Chondrocyte (in vitro differentiated cells): Measurements from ENCODE around the gene COPS2. TPM values are rescaled to one million over a fixed set of nuclear protein-coding genes. Genes with fewer than 3 reads are reported as not detected.
A peak's percentile ranks its signal among the peaks of the same experiment; 100 is the strongest.

Experiments
- DNase-seq: peaks from one replicate; pipeline ENCODE4 v3.0.0; 2021; ENCODE audit warnings: mixed read lengths, low spot score
- H3K27ac Mint-ChIP-seq: one replicate; pipeline ENCODE4 v1.8.0; 2021; ENCODE audit warnings: mild to moderate bottlenecking, moderate library complexity, mixed read lengths; ENCODE audit not compliant: unreplicated experiment
- H3K27me3 Mint-ChIP-seq: 2 replicates; pipeline ENCODE4 v1.8.0; 2021; ENCODE audit warnings: low read depth, mixed read lengths
- H3K36me3 Mint-ChIP-seq: 2 replicates; pipeline ENCODE4 v1.8.0; 2021; ENCODE audit warnings: low read depth, mixed read lengths
- H3K4me1 Mint-ChIP-seq: 2 replicates; pipeline ENCODE4 v1.8.0; 2021; ENCODE audit warnings: low read depth, mild to moderate bottlenecking, mixed read lengths
- H3K4me3 Mint-ChIP-seq: one replicate; pipeline ENCODE4 v1.8.0; 2021; ENCODE audit warnings: mild to moderate bottlenecking, moderate library complexity, mixed read lengths; ENCODE audit not compliant: unreplicated experiment
- H3K9me3 Mint-ChIP-seq: 2 replicates; pipeline ENCODE4 v1.8.0; 2021; ENCODE audit warnings: low read depth, mixed read lengths
- CTCF ChIP-seq: fragments of 200-600 bp; sonication (generic); IDR thresholded peaks from 2 replicates; pipeline ENCODE4 v1.5.0; 2021; ENCODE audit warnings: antibody characterized with exemption, mild to moderate bottlenecking, moderate library complexity
- long read RNA-seq: library from polyadenylated mRNA; stranded (forward); transcript quantifications from one replicate; pipeline ENCODE4 v2.0.0, GENCODE V29; 2021
- total RNA-seq: library from RNA; stranded (reverse); gene quantifications from 3 replicates; pipeline ENCODE4 v1.2.1, GENCODE V29; 2021

COPS2 gene
- total RNA-seq: 67.2 to 77.8 TPM (median 68.4 TPM) in 3 replicates
- long read RNA-seq, full-length matches to known transcripts: 60 of 72 reads
- long read RNA-seq, partial matches to known transcripts: 4 of 72 reads
- long read RNA-seq, other reads (novel, unspliced or antisense): 8 of 72 reads

DNA sequence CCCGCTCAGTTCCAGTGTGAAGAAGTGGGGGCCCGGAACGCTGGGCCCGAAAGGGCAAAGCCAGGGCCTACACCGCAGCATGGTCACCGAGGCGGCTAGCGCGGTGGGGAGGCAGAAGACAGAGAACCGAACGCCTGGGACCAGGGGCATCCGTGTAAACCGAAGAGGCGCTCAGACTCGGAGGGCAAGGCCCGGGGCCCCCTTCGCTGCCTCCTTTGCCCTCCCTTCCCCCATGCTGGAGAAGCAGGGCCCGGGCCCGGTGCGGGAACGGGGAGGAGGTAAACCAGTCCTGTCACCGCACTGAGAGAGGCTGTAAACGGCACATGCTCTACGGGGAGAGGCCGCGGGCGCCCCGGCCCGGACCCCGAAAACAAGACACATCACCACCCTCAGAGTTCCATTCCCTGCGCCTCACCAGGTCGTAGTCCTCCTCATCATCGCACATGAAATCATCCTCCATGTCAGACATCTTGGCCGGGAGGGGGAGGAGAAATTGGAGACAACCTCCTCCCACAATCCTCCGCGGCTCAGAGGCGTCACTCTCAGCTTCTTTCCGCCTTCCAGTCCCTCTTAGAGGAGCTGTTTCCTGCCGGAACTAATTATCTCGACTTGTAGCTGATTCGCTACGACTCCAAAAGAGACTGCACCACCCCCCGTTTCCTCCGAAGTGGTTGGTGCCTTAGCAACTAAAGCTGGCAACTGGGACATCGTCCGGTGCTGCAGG lies at the start of gene COPS2:
Gene COPS2, minus strand, starts transcription at position 490 of the 724 bp plus-strand sequence. Its CDS starts 21 bp downstream, at position 469.
- H3K4me1 Mint-ChIP-seq: peaks cover 46% of the 10 kb centered on the region
- H3K36me3 Mint-ChIP-seq: peaks cover 4% of the 10 kb centered on the region
- peak within 1 kb of the TSS; percentile 88 for H3K4me3 Mint-ChIP-seq
- H3K9me3 Mint-ChIP-seq: no peaks in the 10 kb centered on the region
- peak; percentile 95 for DNase-seq
- no peaks in the 10 kb centered on the region for H3K27me3 Mint-ChIP-seq
- H3K27ac Mint-ChIP-seq: peak within 1 kb of the TSS; percentile 97
- TF ChIP-seq CTCF: no peak

GRCh38 chr15:49200347-49200746 lies 44.9 kb upstream of the COPS2 start:
- Mint-ChIP-seq H3K27ac (no peak overlapping the region), H3K4me3 (no peak overlapping the region), H3K27me3 (no peaks in the 10 kb centered on the region), H3K36me3 (peaks cover 17% of the 10 kb centered on the region), H3K9me3 (peaks cover 6% of the 10 kb centered on the region), H3K4me1 (peaks cover 15% of the 10 kb centered on the region)
- no peak for DNase-seq
- no peak for TF ChIP-seq CTCF

DNA sequence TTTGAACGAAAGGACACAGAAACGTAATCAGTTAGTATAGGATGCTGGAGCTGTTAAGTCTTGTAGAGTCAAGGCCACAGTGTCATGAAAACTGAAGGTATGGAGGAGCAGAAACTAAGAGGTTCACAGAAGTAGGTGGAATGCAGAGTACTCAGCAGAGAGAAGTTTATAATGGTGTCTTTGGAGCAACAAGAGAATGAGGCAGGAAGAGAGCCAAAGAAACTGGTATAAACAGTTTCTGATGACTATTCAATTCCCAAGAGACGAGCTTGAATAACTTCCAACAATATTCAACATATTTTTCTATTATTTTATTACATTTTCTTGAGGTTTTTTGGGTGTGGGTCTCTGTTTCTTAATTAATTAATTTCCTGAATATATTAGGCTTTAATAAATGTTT lies 44.3 kb upstream of the COPS2 start:
- no peak for DNase-seq
- TF ChIP-seq CTCF: no peak
- H3K27me3 Mint-ChIP-seq: no peaks in the 10 kb centered on the region
- peaks cover 10% of the 10 kb centered on the region for H3K36me3 Mint-ChIP-seq
- H3K27ac Mint-ChIP-seq: no peak overlapping the region
- H3K4me3 Mint-ChIP-seq: no peak overlapping the region
- H3K4me1 Mint-ChIP-seq: peaks cover 15% of the 10 kb centered on the region
- H3K9me3 Mint-ChIP-seq: peaks cover under 1% of the 10 kb centered on the region

DNA sequence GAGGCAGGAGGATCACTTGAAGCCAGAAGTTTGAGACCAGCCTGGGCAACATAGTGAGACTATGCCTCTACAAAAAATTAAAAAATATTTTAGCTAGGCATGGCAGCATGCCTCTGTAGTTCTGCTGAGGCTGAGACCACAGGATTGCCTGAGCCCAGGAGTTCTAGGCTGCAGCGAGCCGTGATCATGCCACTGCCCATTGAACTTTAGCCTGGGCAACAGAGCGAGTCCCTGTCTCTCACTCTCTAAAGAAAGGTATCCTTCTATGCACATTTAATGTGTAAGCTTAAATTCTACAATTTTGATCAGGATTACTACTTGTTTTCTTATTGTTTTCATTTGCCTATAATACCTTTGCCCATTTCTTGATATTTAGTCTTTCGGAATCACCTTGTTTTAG lies 41.5 kb upstream of the COPS2 start:
- peaks cover 15% of the 10 kb centered on the region for H3K4me1 Mint-ChIP-seq
- H3K27ac Mint-ChIP-seq: no peak overlapping the region
- no peak for TF ChIP-seq CTCF
- H3K36me3 Mint-ChIP-seq: no peaks in the 10 kb centered on the region
- no peak for DNase-seq
- no peaks in the 10 kb centered on the region for H3K27me3 Mint-ChIP-seq
- no peaks in the 10 kb centered on the region for H3K9me3 Mint-ChIP-seq
- no peak overlapping the region for H3K4me3 Mint-ChIP-seq

DNA sequence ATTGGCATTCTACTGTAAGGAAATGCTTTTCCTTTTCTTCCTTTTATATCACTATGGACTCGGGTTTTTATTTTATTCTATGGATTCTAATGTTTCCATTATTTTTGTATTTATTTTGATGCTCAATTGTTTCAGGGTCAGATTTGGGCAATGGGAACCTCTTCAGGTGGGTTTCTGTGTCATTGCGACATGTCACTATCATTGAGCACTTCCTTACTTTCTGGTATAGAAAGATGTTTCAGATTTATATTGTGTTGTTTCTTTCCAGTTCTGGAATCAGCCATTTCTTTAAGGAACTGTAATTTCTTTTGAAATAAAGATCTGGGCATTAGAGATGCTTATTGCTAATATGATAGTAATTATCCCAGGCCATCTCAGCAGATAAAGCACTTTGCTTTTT lies 36.5 kb upstream of the COPS2 start:
- Mint-ChIP-seq H3K4me3 (no peak overlapping the region), H3K4me1 (peaks cover 9% of the 10 kb centered on the region), H3K27me3 (no peaks in the 10 kb centered on the region), H3K36me3 (peaks cover 2% of the 10 kb centered on the region), H3K27ac (no peak overlapping the region), H3K9me3 (no peaks in the 10 kb centered on the region)
- no peak for TF ChIP-seq CTCF
- DNase-seq: no peak
